Testis (tissue), 2 donors: Measurements from ENCODE around the gene PNCK.

ENCODE experiments used
- CTCF ChIP-seq, 3 experiments: fragments of 450-650 bp in 2 of 3; fragments of 200-600 bp in 1 of 3; sonication (generic) in 1 of 3; IDR thresholded peaks; one replicate each; pipeline ENCODE4 v1.5.1; 2016 to 2019; ENCODE audit warnings: antibody characterized with exemption in 3 of 3, mild to moderate bottlenecking in 2 of 3, moderate library complexity in 1 of 3
- POLR2A ChIP-seq: fragments of 450-650 bp; IDR thresholded peaks from one replicate; pipeline ENCODE4 v1.6.1; 2017; ENCODE audit warnings: antibody characterized with exemption, mild to moderate bottlenecking, moderate library complexity

GRCh38 chrX:153649915-153650782 lies 23.5 kb downstream of the PNCK start:
- no peak for TF ChIP-seq POLR2A
- no peak for TF ChIP-seq CTCF (IDR thresholded peaks at IDR 0.05)
